Measurements from ENCODE around the gene SEMG2.
A peak's percentile ranks its signal among the peaks of the same experiment; 100 is the strongest.

The SEMG2 gene

GRCh38 chr20:45229264-45230056, 8.3 kb downstream of the SEMG2 start:
- DNase-seq = peak; percentile 75

- no peak for DNase-seq
Measured at GRCh38 chr20:45230631-45231030, 9.5 kb downstream of the SEMG2 start.

GRCh38 chr20:45235995-45236394, 14.8 kb downstream of the SEMG2 start:
- DNase-seq = peak; percentile 6

GRCh38 chr20:45238139-45238538, 17.0 kb downstream of the SEMG2 start:
- DNase-seq = no peak

GRCh38 chr20:45246109-45246508, 24.9 kb downstream of the SEMG2 start:
- no peak for DNase-seq

- no peak for DNase-seq
Measured at GRCh38 chr20:45247865-45248264, 26.7 kb downstream of the SEMG2 start.

GRCh38 chr20:45248609-45249008, 27.4 kb downstream of the SEMG2 start:
- no peak for DNase-seq

GRCh38 chr20:45251884-45252560, 30.8 kb downstream of the SEMG2 start:
- no peak for DNase-seq

- DNase-seq = no peak
Measured at GRCh38 chr20:45253261-45253660, 32.1 kb downstream of the SEMG2 start.

- no peak for DNase-seq
Measured at GRCh38 chr20:45254383-45255262, 33.5 kb downstream of the SEMG2 start, which contains the start of gene SLPI. TSS of gene SLPI (minus strand) at chr20:45254564. CDS start at chr20:45254543, 21 bp downstream.

GRCh38 chr20:45257161-45257560, 36.0 kb downstream of the SEMG2 start:
- DNase-seq = no peak

- DNase-seq = no peak
Measured at GRCh38 chr20:45257711-45258110, 36.5 kb downstream of the SEMG2 start.

GRCh38 chr20:45258259-45258658, 37.1 kb downstream of the SEMG2 start:
- DNase-seq = no peak

- DNase-seq = no peak
Measured at GRCh38 chr20:45258664-45259063, 37.5 kb downstream of the SEMG2 start.

GRCh38 chr20:45263556-45264266, 42.5 kb downstream of the SEMG2 start:
- DNase-seq = no peak

- no peak for DNase-seq
Measured at GRCh38 chr20:45266977-45267376, 45.8 kb downstream of the SEMG2 start.

- DNase-seq = no peak
Measured at GRCh38 chr20:45268531-45268930, 47.4 kb downstream of the SEMG2 start.

GRCh38 chr20:45269056-45269455, 47.9 kb downstream of the SEMG2 start:
- no peak for DNase-seq

GRCh38 chr20:45269754-45270270, 48.6 kb downstream of the SEMG2 start:
- no peak for DNase-seq
